Measurements from ENCODE around the gene DIAPH1. TPM values are rescaled to one million over a fixed set of nuclear protein-coding genes. Genes with fewer than 3 reads are reported as not detected.

Gene DIAPH1
- total and polyA plus RNA-seq, 4 donors: 51.5 to 74.7 (median 70.9) TPM

GRCh38 chr5:141640051-141640415, 21.2 kb upstream of the DIAPH1 start:
- DNase-seq (ENCODE audit: low spot score): no peak
- Histone ChIP-seq H3K27ac (ENCODE audit: low read depth in 1 of 2, low read length in 2 of 2) (no peak overlapping the region), H3K27me3 (ENCODE audit: control insufficient read depth in 4 of 4, insufficient read depth in 4 of 4, low read length in 3 of 4) (no peaks in the 10 kb centered on the region), H3K9ac (ENCODE audit: low read depth in 1 of 2, low read length in 2 of 2) (no peak overlapping the region), H3K36me3 (ENCODE audit: control insufficient read depth in 4 of 4, insufficient read depth in 3 of 4, low read depth in 1 of 4, low read length in 3 of 4) (no peaks in the 10 kb centered on the region), H3K4me3 (ENCODE audit: low read depth in 1 of 3, low read length in 3 of 3) (no peak overlapping the region), H3K4me1 (ENCODE audit: control insufficient read depth in 4 of 4, insufficient read depth in 4 of 4, low read length in 3 of 4) (peaks cover 9 to 24% (median 17%) of the 10 kb centered on the region in 4 donors), H3K9me3 (ENCODE audit: control insufficient read depth in 4 of 4, low read length in 3 of 4) (no peaks in the 10 kb centered on the region)
- WGBS: 96% methylated on average over 3 of the region's 3 CpGs
- TF ChIP-seq FOXA1 (IDR thresholded peaks at IDR 0.05): no peak
- TF ChIP-seq MAX (IDR thresholded peaks at IDR 0.05): no peak
- TF ChIP-seq JUND (IDR thresholded peaks at IDR 0.05): no peak

- WGBS: 95% methylated on average over 12 of the region's 12 CpGs
- no peak for DNase-seq (ENCODE audit: low spot score)
- Histone ChIP-seq H3K4me1 (ENCODE audit: control insufficient read depth in 4 of 4, insufficient read depth in 4 of 4, low read length in 3 of 4) (peaks cover 9 to 24% (median 20%) of the 10 kb centered on the region in 4 donors), H3K27me3 (ENCODE audit: control insufficient read depth in 4 of 4, insufficient read depth in 4 of 4, low read length in 3 of 4) (no peaks in the 10 kb centered on the region), H3K9ac (ENCODE audit: low read depth in 1 of 2, low read length in 2 of 2) (no peak overlapping the region), H3K4me3 (ENCODE audit: low read depth in 1 of 3, low read length in 3 of 3) (no peak overlapping the region), H3K27ac (ENCODE audit: low read depth in 1 of 2, low read length in 2 of 2) (no peak overlapping the region), H3K36me3 (ENCODE audit: control insufficient read depth in 4 of 4, insufficient read depth in 3 of 4, low read depth in 1 of 4, low read length in 3 of 4) (no peaks in the 10 kb centered on the region), H3K9me3 (ENCODE audit: control insufficient read depth in 4 of 4, low read length in 3 of 4) (no peaks in the 10 kb centered on the region)
- TF ChIP-seq RAD21 (IDR thresholded peaks at IDR 0.05): no peak
- no peak for TF ChIP-seq ATF3 (IDR thresholded peaks at IDR 0.05)
Observed at GRCh38 chr5:141639357-141640050, 20.7 kb upstream of the DIAPH1 start.

GRCh38 chr5:141638771-141639170, 20.0 kb upstream of the DIAPH1 start:
- H3K36me3 ChIP-seq (ENCODE audit: control insufficient read depth in 4 of 4, insufficient read depth in 3 of 4, low read depth in 1 of 4, low read length in 3 of 4): no peaks in the 10 kb centered on the region
- DNase-seq (ENCODE audit: low spot score): no peak
- H3K4me1 ChIP-seq (ENCODE audit: control insufficient read depth in 4 of 4, insufficient read depth in 4 of 4, low read length in 3 of 4): peaks cover 9 to 24% (median 20%) of the 10 kb centered on the region in 4 donors
- H3K9ac ChIP-seq (ENCODE audit: low read depth in 1 of 2, low read length in 2 of 2): no peak overlapping the region
- 96% methylated on average over 2 of the region's 2 CpGs for WGBS
- no peak overlapping the region for H3K4me3 ChIP-seq (ENCODE audit: low read depth in 1 of 3, low read length in 3 of 3)
- no peaks in the 10 kb centered on the region for H3K27me3 ChIP-seq (ENCODE audit: control insufficient read depth in 4 of 4, insufficient read depth in 4 of 4, low read length in 3 of 4)
- no peak overlapping the region for H3K27ac ChIP-seq (ENCODE audit: low read depth in 1 of 2, low read length in 2 of 2)
- no peaks in the 10 kb centered on the region for H3K9me3 ChIP-seq (ENCODE audit: control insufficient read depth in 4 of 4, low read length in 3 of 4)
- TF ChIP-seq RXRA (IDR thresholded peaks at IDR 0.05) (no peak), HNF4A (conservative IDR thresholded peaks at IDR 0.05) (no peak), NR2F2 (IDR thresholded peaks at IDR 0.05) (no peak), JUND (IDR thresholded peaks at IDR 0.05) (no peak), RAD21 (IDR thresholded peaks at IDR 0.05) (no peak), MAX (IDR thresholded peaks at IDR 0.05) (no peak), YY1 (IDR thresholded peaks at IDR 0.05) (no peak), ZBTB33 (IDR thresholded peaks at IDR 0.05) (no peak), EGR1 (IDR thresholded peaks at IDR 0.05; ENCODE audit: low read depth in 2 of 2) (no peak), FOXA1 (IDR thresholded peaks at IDR 0.05) (no peak), TAF1 (conservative IDR thresholded peaks at IDR 0.05) (no peak), ATF3 (IDR thresholded peaks at IDR 0.05) (no peak)
- TF ChIP-seq, protein P1, sequence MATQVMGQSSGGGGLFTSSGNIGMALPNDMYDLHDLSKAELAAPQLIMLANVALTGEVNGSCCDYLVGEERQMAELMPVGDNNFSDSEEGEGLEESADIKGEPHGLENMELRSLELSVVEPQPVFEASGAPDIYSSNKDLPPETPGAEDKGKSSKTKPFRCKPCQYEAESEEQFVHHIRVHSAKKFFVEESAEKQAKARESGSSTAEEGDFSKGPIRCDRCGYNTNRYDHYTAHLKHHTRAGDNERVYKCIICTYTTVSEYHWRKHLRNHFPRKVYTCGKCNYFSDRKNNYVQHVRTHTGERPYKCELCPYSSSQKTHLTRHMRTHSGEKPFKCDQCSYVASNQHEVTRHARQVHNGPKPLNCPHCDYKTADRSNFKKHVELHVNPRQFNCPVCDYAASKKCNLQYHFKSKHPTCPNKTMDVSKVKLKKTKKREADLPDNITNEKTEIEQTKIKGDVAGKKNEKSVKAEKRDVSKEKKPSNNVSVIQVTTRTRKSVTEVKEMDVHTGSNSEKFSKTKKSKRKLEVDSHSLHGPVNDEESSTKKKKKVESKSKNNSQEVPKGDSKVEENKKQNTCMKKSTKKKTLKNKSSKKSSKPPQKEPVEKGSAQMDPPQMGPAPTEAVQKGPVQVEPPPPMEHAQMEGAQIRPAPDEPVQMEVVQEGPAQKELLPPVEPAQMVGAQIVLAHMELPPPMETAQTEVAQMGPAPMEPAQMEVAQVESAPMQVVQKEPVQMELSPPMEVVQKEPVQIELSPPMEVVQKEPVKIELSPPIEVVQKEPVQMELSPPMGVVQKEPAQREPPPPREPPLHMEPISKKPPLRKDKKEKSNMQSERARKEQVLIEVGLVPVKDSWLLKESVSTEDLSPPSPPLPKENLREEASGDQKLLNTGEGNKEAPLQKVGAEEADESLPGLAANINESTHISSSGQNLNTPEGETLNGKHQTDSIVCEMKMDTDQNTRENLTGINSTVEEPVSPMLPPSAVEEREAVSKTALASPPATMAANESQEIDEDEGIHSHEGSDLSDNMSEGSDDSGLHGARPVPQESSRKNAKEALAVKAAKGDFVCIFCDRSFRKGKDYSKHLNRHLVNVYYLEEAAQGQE (IDR thresholded peaks at IDR 0.05): no peak

Measured in liver (tissue), 9 donors.